GM23338 (cell line): ENCODE measurements around the gene TMEM182. TPM values are rescaled to one million over a fixed set of nuclear protein-coding genes. Genes with fewer than 3 reads are reported as not detected.
A peak's percentile ranks its signal among the peaks of the same experiment; 100 is the strongest.

Experiments used
- ATAC-seq: fragments of 200-7000 bp; cut with Tn5 transposase; 3 replicates; pipeline ENCODE4 v1.9.1; 2020
- DNase-seq: peaks from one replicate; pipeline ENCODE4 v3.0.0-alpha.2; 2015; ENCODE audit warnings: low spot score
- H2AFZ ChIP-seq: fragments of 200-600 bp; sonication (generic); 2 replicates; pipeline ENCODE4 v1.8.0; 2016; ENCODE audit warnings: antibody characterized with exemption, mild to moderate bottlenecking, moderate library complexity
- H3F3A ChIP-seq: fragments of 200-600 bp; sonication (generic); replicated peaks from 2 replicates; pipeline ENCODE4 v1.8.0; 2017; ENCODE audit warnings: antibody characterized with exemption, mixed run types, low read depth
- H3K27ac ChIP-seq: fragments of 200-600 bp; sonication (generic); 2 replicates; pipeline ENCODE4 v1.6.1; 2016; ENCODE audit warnings: low read depth
- H3K27me3 ChIP-seq: fragments of 200-600 bp; sonication (generic); 2 replicates; pipeline ENCODE4 v1.8.0; 2016; ENCODE audit warnings: mild to moderate bottlenecking, mixed run types, moderate library complexity; ENCODE audit not compliant: insufficient read depth
- H3K36me3 ChIP-seq: fragments of 200-600 bp; sonication (generic); 2 replicates; pipeline ENCODE4 v1.8.0; 2016; ENCODE audit warnings: mild to moderate bottlenecking; ENCODE audit not compliant: insufficient read depth
- H3K4me1 ChIP-seq: fragments of 200-600 bp; sonication (generic); 2 replicates; pipeline ENCODE4 v1.8.0; 2016; ENCODE audit warnings: mild to moderate bottlenecking, moderate library complexity; ENCODE audit not compliant: insufficient read depth
- H3K4me2 ChIP-seq: fragments of 200-600 bp; sonication (generic); 2 replicates; pipeline ENCODE4 v1.7.1; 2017; ENCODE audit warnings: mixed run types
- H3K4me3 ChIP-seq: fragments of 200-600 bp; sonication (generic); 2 replicates; pipeline ENCODE4 v1.6.1; 2016; ENCODE audit warnings: mixed run types
- H3K79me2 ChIP-seq: fragments of 200-600 bp; sonication (generic); replicated peaks from 2 replicates; pipeline ENCODE4 v1.8.0; 2017; ENCODE audit warnings: mild to moderate bottlenecking; ENCODE audit not compliant: insufficient read depth
- H3K9me2 ChIP-seq: fragments of 200-600 bp; sonication (generic); 2 replicates; pipeline ENCODE4 v1.8.0; 2017; ENCODE audit not compliant: insufficient read depth
- H4K20me1 ChIP-seq: fragments of 200-600 bp; sonication (generic); replicated peaks from 2 replicates; pipeline ENCODE4 v1.8.0; 2017; ENCODE audit warnings: mild to moderate bottlenecking; ENCODE audit not compliant: insufficient read depth
- H3K27ac Mint-ChIP-seq: 2 replicates; pipeline ENCODE4 v1.8.0; 2020; ENCODE audit warnings: inconsistent platforms, mild to moderate bottlenecking, moderate library complexity, mixed read lengths
- H3K27me3 Mint-ChIP-seq: 3 replicates; pipeline ENCODE4 v1.8.0; 2022; ENCODE audit warnings: low read depth, mild to moderate bottlenecking, moderate library complexity, mixed read lengths, inconsistent platforms; ENCODE audit not compliant: insufficient read depth, poor library complexity
- H3K36me3 Mint-ChIP-seq: 3 replicates; pipeline ENCODE4 v1.8.0; 2021; ENCODE audit warnings: low read depth, mild to moderate bottlenecking, inconsistent platforms, moderate library complexity, mixed read lengths
- H3K4me1 Mint-ChIP-seq: 3 replicates; pipeline ENCODE4 v1.8.0; 2020; ENCODE audit warnings: mild to moderate bottlenecking, inconsistent platforms, mixed read lengths
- H3K4me3 Mint-ChIP-seq: 3 replicates; pipeline ENCODE4 v1.8.0; 2021; ENCODE audit warnings: moderate library complexity, mild to moderate bottlenecking, inconsistent platforms, mixed read lengths
- H3K9me3 Mint-ChIP-seq: 3 replicates; pipeline ENCODE4 v1.8.0; 2020; ENCODE audit warnings: moderate library complexity, mild to moderate bottlenecking, inconsistent platforms, mixed read lengths
- EZH2 ChIP-seq: fragments of 200-600 bp; sonication (generic); IDR thresholded peaks from one replicate; pipeline ENCODE4 v1.8.0; 2017; ENCODE audit warnings: antibody characterized with exemption, mild to moderate bottlenecking, low read depth; ENCODE audit not compliant: unreplicated experiment
- EZH2phosphoT487 ChIP-seq: fragments of 200-600 bp; sonication (generic); IDR thresholded peaks from one replicate; pipeline ENCODE4 v1.8.1; 2018; ENCODE audit warnings: antibody characterized with exemption; ENCODE audit not compliant: unreplicated experiment
- JUNB ChIP-seq: IDR thresholded peaks from one replicate; pipeline ENCODE4 v1.6.1; 2016; ENCODE audit warnings: antibody characterized with exemption; ENCODE audit not compliant: unreplicated experiment
- POLR2AphosphoS5 ChIP-seq: IDR thresholded peaks from 2 replicates; pipeline ENCODE4 v1.6.1; 2016; ENCODE audit warnings: antibody characterized with exemption, low read depth
- STAT1 ChIP-seq: IDR thresholded peaks from one replicate; pipeline ENCODE4 v1.6.1; 2016; ENCODE audit warnings: antibody characterized with exemption; ENCODE audit not compliant: unreplicated experiment
- ZNF114 ChIP-seq: fragments of 250-450 bp; sonication (Bioruptor Pico); IDR thresholded peaks from 2 replicates; pipeline ENCODE4 v1.5.0; 2020; ENCODE audit warnings: mild to moderate bottlenecking, moderate library complexity
- polyA plus RNA-seq: library from polyadenylated mRNA; unstranded; fragments of >200 nt; fragmentation: Nextera tagmentation; extraction: Ambion mirVana; gene quantifications from 2 replicates; pipeline ENCODE4 v1.2.1, GENCODE V29; 2016
- total RNA-seq: library from RNA; depleted of rRNA; stranded (reverse); fragments of >200 nt; shearing (Covaris generic); gene quantifications from 2 replicates; pipeline ENCODE4 v1.2.3, GENCODE V29; 2014
- TF ChIP-seq, protein P1 (sequence below), 2 experiments: fragments of 200-600 bp in 1 of 2; sonication (generic) in 1 of 2; conservative IDR thresholded peaks; 2 replicates each; pipeline versions ENCODE4 v1.5.1 to v1.6.1; 2016 to 2017; ENCODE audit warnings: antibody characterized with exemption in 2 of 2, low read depth in 2 of 2, mild to moderate bottlenecking in 2 of 2, moderate library complexity in 1 of 2
- TF ChIP-seq, protein P2 (sequence below): fragments of 250-450 bp; sonication (Bioruptor Pico); IDR thresholded peaks from 2 replicates; pipeline ENCODE4 v1.5.0; 2020; ENCODE audit warnings: mild to moderate bottlenecking, moderate library complexity

Gene TMEM182
- total and polyA plus RNA-seq, 2 experiments from 2014 or later: 5.2 to 7.2 TPM

DNA sequence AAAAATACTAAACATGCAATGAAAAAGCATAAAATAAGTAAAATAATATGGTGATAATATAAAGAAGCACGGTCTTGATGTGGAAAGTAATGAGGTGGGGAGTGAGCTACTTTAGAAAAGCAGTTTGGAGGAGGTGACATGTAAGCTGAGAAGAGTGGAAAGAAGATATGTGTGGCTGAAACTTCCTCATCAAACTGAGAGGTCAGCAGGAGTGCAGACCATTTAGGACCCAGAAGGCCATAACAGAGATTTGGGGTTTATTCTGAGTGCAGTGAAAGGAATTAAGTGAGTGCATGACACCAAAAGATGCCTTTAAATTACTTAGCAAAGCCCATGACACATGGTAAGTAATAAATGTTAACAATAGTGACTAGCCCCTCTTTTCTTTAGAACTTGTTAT lies 24.4 kb upstream of the TMEM182 start:
- Histone ChIP-seq H2AFZ (peak overlapping the region; percentile 96; the same call in 1 of the 2 replicates), H3K4me2 (peak overlapping the region; percentile 86), H3F3A (no peaks in the 10 kb centered on the region), H3K9me2 (no peaks in the 10 kb centered on the region), H3K27ac (no peak overlapping the region), H3K27me3 (no peaks in the 10 kb centered on the region), H3K79me2 (peaks cover 47% of the 10 kb centered on the region), H3K36me3 (no peaks in the 10 kb centered on the region), H4K20me1 (peaks cover 8% of the 10 kb centered on the region), H3K4me3 (peak overlapping the region; percentile 99), H3K4me1 (peaks cover 10% of the 10 kb centered on the region)
- Mint-ChIP-seq H3K27me3 (peaks cover 12% of the 10 kb centered on the region), H3K4me3 (peak overlapping the region; percentile 99), H3K4me1 (peaks cover 19% of the 10 kb centered on the region), H3K27ac (no peak overlapping the region; the same call in 1 of the 2 replicates), H3K9me3 (no peaks in the 10 kb centered on the region; the same call in 2 of the 3 replicates), H3K36me3 (no peaks in the 10 kb centered on the region)
- no peak for TF ChIP-seq EZH2
- TF ChIP-seq POLR2AphosphoS5: no peak
- TF ChIP-seq ZNF114: no peak
- TF ChIP-seq EZH2phosphoT487: no peak
- TF ChIP-seq, protein P1, sequence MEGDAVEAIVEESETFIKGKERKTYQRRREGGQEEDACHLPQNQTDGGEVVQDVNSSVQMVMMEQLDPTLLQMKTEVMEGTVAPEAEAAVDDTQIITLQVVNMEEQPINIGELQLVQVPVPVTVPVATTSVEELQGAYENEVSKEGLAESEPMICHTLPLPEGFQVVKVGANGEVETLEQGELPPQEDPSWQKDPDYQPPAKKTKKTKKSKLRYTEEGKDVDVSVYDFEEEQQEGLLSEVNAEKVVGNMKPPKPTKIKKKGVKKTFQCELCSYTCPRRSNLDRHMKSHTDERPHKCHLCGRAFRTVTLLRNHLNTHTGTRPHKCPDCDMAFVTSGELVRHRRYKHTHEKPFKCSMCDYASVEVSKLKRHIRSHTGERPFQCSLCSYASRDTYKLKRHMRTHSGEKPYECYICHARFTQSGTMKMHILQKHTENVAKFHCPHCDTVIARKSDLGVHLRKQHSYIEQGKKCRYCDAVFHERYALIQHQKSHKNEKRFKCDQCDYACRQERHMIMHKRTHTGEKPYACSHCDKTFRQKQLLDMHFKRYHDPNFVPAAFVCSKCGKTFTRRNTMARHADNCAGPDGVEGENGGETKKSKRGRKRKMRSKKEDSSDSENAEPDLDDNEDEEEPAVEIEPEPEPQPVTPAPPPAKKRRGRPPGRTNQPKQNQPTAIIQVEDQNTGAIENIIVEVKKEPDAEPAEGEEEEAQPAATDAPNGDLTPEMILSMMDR (conservative IDR thresholded peaks at IDR 0.05; ENCODE audit: low read depth in 2 of 2): no peak
- TF ChIP-seq JUNB: no peak
- TF ChIP-seq STAT1: no peak
- TF ChIP-seq, protein P2, sequence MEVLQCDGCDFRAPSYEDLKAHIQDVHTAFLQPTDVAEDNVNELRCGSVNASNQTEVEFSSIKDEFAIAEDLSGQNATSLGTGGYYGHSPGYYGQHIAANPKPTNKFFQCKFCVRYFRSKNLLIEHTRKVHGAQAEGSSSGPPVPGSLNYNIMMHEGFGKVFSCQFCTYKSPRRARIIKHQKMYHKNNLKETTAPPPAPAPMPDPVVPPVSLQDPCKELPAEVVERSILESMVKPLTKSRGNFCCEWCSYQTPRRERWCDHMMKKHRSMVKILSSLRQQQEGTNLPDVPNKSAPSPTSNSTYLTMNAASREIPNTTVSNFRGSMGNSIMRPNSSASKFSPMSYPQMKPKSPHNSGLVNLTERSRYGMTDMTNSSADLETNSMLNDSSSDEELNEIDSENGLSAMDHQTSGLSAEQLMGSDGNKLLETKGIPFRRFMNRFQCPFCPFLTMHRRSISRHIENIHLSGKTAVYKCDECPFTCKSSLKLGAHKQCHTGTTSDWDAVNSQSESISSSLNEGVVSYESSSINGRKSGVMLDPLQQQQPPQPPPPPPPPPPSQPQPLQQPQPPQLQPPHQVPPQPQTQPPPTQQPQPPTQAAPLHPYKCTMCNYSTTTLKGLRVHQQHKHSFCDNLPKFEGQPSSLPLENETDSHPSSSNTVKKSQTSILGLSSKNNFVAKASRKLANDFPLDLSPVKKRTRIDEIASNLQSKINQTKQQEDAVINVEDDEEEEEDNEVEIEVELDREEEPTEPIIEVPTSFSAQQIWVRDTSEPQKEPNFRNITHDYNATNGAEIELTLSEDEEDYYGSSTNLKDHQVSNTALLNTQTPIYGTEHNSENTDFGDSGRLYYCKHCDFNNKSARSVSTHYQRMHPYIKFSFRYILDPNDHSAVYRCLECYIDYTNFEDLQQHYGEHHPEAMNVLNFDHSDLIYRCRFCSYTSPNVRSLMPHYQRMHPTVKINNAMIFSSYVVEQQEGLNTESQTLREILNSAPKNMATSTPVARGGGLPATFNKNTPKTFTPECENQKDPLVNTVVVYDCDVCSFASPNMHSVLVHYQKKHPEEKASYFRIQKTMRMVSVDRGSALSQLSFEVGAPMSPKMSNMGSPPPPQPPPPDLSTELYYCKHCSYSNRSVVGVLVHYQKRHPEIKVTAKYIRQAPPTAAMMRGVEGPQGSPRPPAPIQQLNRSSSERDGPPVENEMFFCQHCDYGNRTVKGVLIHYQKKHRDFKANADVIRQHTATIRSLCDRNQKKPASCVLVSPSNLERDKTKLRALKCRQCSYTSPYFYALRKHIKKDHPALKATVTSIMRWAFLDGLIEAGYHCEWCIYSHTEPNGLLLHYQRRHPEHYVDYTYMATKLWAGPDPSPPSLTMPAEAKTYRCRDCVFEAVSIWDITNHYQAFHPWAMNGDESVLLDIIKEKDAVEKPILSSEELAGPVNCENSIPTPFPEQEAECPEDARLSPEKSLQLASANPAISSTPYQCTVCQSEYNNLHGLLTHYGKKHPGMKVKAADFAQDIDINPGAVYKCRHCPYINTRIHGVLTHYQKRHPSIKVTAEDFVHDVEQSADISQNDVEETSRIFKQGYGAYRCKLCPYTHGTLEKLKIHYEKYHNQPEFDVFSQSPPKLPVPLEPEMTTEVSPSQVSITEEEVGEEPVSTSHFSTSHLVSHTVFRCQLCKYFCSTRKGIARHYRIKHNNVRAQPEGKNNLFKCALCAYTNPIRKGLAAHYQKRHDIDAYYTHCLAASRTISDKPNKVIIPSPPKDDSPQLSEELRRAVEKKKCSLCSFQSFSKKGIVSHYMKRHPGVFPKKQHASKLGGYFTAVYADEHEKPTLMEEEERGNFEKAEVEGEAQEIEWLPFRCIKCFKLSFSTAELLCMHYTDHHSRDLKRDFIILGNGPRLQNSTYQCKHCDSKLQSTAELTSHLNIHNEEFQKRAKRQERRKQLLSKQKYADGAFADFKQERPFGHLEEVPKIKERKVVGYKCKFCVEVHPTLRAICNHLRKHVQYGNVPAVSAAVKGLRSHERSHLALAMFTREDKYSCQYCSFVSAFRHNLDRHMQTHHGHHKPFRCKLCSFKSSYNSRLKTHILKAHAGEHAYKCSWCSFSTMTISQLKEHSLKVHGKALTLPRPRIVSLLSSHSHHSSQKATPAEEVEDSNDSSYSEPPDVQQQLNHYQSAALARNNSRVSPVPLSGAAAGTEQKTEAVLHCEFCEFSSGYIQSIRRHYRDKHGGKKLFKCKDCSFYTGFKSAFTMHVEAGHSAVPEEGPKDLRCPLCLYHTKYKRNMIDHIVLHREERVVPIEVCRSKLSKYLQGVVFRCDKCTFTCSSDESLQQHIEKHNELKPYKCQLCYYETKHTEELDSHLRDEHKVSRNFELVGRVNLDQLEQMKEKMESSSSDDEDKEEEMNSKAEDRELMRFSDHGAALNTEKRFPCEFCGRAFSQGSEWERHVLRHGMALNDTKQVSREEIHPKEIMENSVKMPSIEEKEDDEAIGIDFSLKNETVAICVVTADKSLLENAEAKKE (CRISPR knock-in tag): no peak
- DNase-seq (no peak), ATAC-seq (no peak)
